Astrocyte (in vitro differentiated cells and primary cell): ENCODE measurements around the gene PTPA. TPM values are rescaled to one million over a fixed set of nuclear protein-coding genes. Genes with fewer than 3 reads are reported as not detected.

Source experiments
- DNase-seq: peaks from one replicate; pipeline ENCODE4 v3.0.0-alpha.2; 2010; ENCODE audit warnings: low read depth
- FAIRE-seq: peaks from 2 replicates; lab custom pipeline; 2011; peaks lifted over from hg19 to GRCh38; lab: Jason Lieb, UNC
- H2AFZ ChIP-seq: 2 replicates; pipeline ENCODE4 v1.6.0; 2012; ENCODE audit warnings: low read depth, low read length, inconsistent platforms
- H3K27ac ChIP-seq: 2 replicates; pipeline ENCODE4 v1.5.1; 2011; ENCODE audit warnings: low read depth, low read length, inconsistent platforms
- H3K27me3 ChIP-seq: 2 replicates; pipeline ENCODE4 v1.6.0; 2011; ENCODE audit warnings: low read length, inconsistent platforms; ENCODE audit not compliant: insufficient read depth
- H3K36me3 ChIP-seq: 2 replicates; pipeline ENCODE4 v1.5.1; 2011; ENCODE audit warnings: low read length, inconsistent platforms; ENCODE audit not compliant: insufficient read depth
- H3K4me1 ChIP-seq: 2 replicates; pipeline ENCODE4 v1.5.1; 2011; ENCODE audit warnings: low read length, inconsistent platforms; ENCODE audit not compliant: insufficient read depth
- H3K4me2 ChIP-seq: 2 replicates; pipeline ENCODE4 v1.6.0; 2012; ENCODE audit warnings: low read length, inconsistent platforms
- H3K4me3 ChIP-seq: 2 replicates; pipeline ENCODE4 v1.5.1; 2011; ENCODE audit warnings: low read depth, mild to moderate bottlenecking, low read length, inconsistent platforms; ENCODE audit not compliant: insufficient read depth
- H3K79me2 ChIP-seq: 2 replicates; pipeline ENCODE4 v1.6.0; 2012; ENCODE audit warnings: mild to moderate bottlenecking, low read length, inconsistent platforms; ENCODE audit not compliant: insufficient read depth
- H3K9ac ChIP-seq: 2 replicates; pipeline ENCODE4 v1.6.0; 2012; ENCODE audit warnings: mild to moderate bottlenecking, low read length, inconsistent platforms
- H3K9me3 ChIP-seq: 2 replicates; pipeline ENCODE4 v1.5.1; 2012; ENCODE audit warnings: low read depth, mild to moderate bottlenecking, low read length, inconsistent platforms; ENCODE audit not compliant: insufficient read depth
- H4K20me1 ChIP-seq: 2 replicates; pipeline ENCODE4 v1.6.0; 2012; ENCODE audit warnings: low read length, inconsistent platforms; ENCODE audit not compliant: insufficient read depth
- H3K27ac Mint-ChIP-seq: one replicate; pipeline ENCODE4 v1.8.0; 2021; ENCODE audit warnings: mild to moderate bottlenecking, mixed read lengths; ENCODE audit not compliant: unreplicated experiment
- H3K27me3 Mint-ChIP-seq: one replicate; pipeline ENCODE4 v1.8.0; 2021; ENCODE audit warnings: low read depth, mixed read lengths; ENCODE audit not compliant: unreplicated experiment
- H3K36me3 Mint-ChIP-seq: one replicate; pipeline ENCODE4 v1.8.0; 2021; ENCODE audit warnings: low read depth, mixed read lengths; ENCODE audit not compliant: unreplicated experiment
- H3K4me1 Mint-ChIP-seq: one replicate; pipeline ENCODE4 v1.8.0; 2021; ENCODE audit warnings: low read depth, mixed read lengths; ENCODE audit not compliant: unreplicated experiment
- H3K4me3 Mint-ChIP-seq: one replicate; pipeline ENCODE4 v1.8.0; 2021; ENCODE audit warnings: mild to moderate bottlenecking, moderate library complexity, mixed read lengths; ENCODE audit not compliant: unreplicated experiment
- H3K9me3 Mint-ChIP-seq: one replicate; pipeline ENCODE4 v1.8.0; 2021; ENCODE audit warnings: mild to moderate bottlenecking, mixed read lengths; ENCODE audit not compliant: unreplicated experiment
- EZH2 ChIP-seq: IDR thresholded peaks from 2 replicates; pipeline ENCODE4 v1.6.1; 2012; ENCODE audit warnings: mild to moderate bottlenecking, low read length, inconsistent platforms; ENCODE audit not compliant: insufficient read depth
- total RNA-seq: library from RNA; stranded (reverse); gene quantifications from 2 replicates; pipeline ENCODE4 v1.2.1, GENCODE V29; 2021
- TF ChIP-seq, protein P1 (sequence below): IDR thresholded peaks from 2 replicates; pipeline ENCODE4 v1.5.1; 2011; ENCODE audit warnings: low read depth, mild to moderate bottlenecking, inconsistent platforms, low read length, moderate library complexity; ENCODE audit not compliant: insufficient read depth

PTPA gene
- total RNA-seq, 1 donor from 2014 or later = 122 TPM

DNA sequence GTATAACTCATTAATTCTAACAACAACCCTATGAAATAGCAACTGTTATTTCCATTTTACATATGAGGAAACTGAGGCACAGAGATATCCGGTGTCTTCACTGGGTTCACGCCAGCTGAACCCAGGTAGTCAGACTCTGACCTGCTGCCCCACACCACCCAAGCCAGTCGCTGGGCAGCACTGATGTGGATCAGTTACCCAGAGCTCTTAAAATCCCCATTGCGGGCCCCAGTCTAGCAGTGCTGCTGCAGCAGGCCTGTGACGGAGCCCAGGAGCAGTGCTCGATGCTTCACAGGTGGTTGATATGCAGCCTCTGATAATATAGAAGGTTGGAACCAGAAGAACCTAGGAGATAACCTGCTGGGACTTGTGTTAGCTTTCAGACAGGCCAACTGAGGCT, 24.3 kb downstream of the PTPA start:
- Histone ChIP-seq H3K9ac (no peak overlapping the region), H3K27ac (no peak overlapping the region), H4K20me1 (no peaks in the 10 kb centered on the region), H3K9me3 (no peaks in the 10 kb centered on the region), H3K4me3 (no peak overlapping the region), H3K4me1 (peaks cover 23% of the 10 kb centered on the region), H3K79me2 (no peaks in the 10 kb centered on the region), H3K27me3 (no peaks in the 10 kb centered on the region), H3K4me2 (no peak overlapping the region), H2AFZ (no peak overlapping the region), H3K36me3 (peaks cover 3% of the 10 kb centered on the region)
- Mint-ChIP-seq H3K27me3 (no peaks in the 10 kb centered on the region), H3K27ac (no peak overlapping the region), H3K36me3 (peaks cover 6% of the 10 kb centered on the region), H3K4me3 (no peak overlapping the region), H3K4me1 (peaks cover 25% of the 10 kb centered on the region), H3K9me3 (no peaks in the 10 kb centered on the region)
- no peak for TF ChIP-seq EZH2
- no peak for DNase-seq
- FAIRE-seq = no peak

DNA sequence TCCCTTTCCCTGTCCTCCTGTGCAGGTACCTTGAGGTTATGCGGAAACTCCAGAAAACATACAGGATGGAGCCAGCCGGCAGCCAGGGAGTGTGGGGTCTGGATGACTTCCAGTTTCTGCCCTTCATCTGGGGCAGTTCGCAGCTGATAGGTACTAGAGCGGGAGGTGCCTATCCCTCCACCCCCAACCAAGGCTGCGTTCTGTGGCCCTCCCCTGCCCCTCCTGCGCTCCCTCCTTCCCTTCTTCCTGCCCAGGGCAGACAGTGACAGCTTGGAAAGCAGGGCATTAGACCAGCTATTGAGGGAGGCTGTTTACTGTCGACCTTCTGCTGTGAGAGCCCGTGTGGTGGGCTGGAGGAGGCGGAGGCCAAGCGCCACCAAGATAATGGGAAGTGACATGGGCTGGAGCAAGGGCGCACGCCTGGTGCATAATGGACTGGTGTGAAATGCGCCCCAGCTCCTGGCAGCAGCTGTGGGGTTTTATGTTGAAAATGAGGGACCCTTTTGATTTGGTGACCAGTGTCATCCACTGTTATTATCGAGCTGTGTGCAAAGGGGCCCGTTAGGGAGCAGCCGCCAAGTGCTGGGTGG, 25.3 kb downstream of the PTPA start:
- no peaks in the 10 kb centered on the region for H3K27me3 Mint-ChIP-seq
- FAIRE-seq = no peak

GRCh38 chr9:129137292-129138143, 26.3 kb downstream of the PTPA start:
- H3K4me1 Mint-ChIP-seq = peaks cover 37% of the 10 kb centered on the region
- H3K9me3 Mint-ChIP-seq = no peaks in the 10 kb centered on the region
- no peaks in the 10 kb centered on the region for H3K27me3 Mint-ChIP-seq
- Histone ChIP-seq H3K79me2 (peaks cover 7% of the 10 kb centered on the region), H3K4me1 (peaks cover 43% of the 10 kb centered on the region), H3K9ac (no peak overlapping the region), H3K27ac (no peak overlapping the region), H3K4me3 (no peak overlapping the region), H3K36me3 (peaks cover 3% of the 10 kb centered on the region), H4K20me1 (no peaks in the 10 kb centered on the region), H3K4me2 (no peak overlapping the region), H3K27me3 (no peaks in the 10 kb centered on the region), H3K9me3 (no peaks in the 10 kb centered on the region), H2AFZ (no peak overlapping the region)
- DNase-seq = no peak
- FAIRE-seq = no peak
- peak overlapping the region; percentile 58 for H3K27ac Mint-ChIP-seq
- peaks cover 6% of the 10 kb centered on the region for H3K36me3 Mint-ChIP-seq
- H3K4me3 Mint-ChIP-seq = no peak overlapping the region
- TF ChIP-seq EZH2 = no peak
- TF ChIP-seq, protein P1, sequence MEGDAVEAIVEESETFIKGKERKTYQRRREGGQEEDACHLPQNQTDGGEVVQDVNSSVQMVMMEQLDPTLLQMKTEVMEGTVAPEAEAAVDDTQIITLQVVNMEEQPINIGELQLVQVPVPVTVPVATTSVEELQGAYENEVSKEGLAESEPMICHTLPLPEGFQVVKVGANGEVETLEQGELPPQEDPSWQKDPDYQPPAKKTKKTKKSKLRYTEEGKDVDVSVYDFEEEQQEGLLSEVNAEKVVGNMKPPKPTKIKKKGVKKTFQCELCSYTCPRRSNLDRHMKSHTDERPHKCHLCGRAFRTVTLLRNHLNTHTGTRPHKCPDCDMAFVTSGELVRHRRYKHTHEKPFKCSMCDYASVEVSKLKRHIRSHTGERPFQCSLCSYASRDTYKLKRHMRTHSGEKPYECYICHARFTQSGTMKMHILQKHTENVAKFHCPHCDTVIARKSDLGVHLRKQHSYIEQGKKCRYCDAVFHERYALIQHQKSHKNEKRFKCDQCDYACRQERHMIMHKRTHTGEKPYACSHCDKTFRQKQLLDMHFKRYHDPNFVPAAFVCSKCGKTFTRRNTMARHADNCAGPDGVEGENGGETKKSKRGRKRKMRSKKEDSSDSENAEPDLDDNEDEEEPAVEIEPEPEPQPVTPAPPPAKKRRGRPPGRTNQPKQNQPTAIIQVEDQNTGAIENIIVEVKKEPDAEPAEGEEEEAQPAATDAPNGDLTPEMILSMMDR = no peak

More for the DNA sequence above, 25.3 kb downstream of the PTPA start:
- Histone ChIP-seq H3K9ac (no peak overlapping the region), H2AFZ (no peak overlapping the region), H3K27me3 (no peaks in the 10 kb centered on the region), H3K4me2 (no peak overlapping the region), H3K4me1 (peaks cover 33% of the 10 kb centered on the region), H3K9me3 (no peaks in the 10 kb centered on the region), H3K27ac (no peak overlapping the region), H3K36me3 (peaks cover 3% of the 10 kb centered on the region), H4K20me1 (no peaks in the 10 kb centered on the region), H3K4me3 (no peak overlapping the region), H3K79me2 (no peaks in the 10 kb centered on the region)
- peaks cover 6% of the 10 kb centered on the region for H3K36me3 Mint-ChIP-seq
- H3K4me3 Mint-ChIP-seq = no peak overlapping the region
- H3K27ac Mint-ChIP-seq = no peak overlapping the region
- no peak for TF ChIP-seq EZH2
- TF ChIP-seq, protein P1 = no peak
- peaks cover 32% of the 10 kb centered on the region for H3K4me1 Mint-ChIP-seq
- no peak for DNase-seq
- H3K9me3 Mint-ChIP-seq = no peaks in the 10 kb centered on the region
